ENCODE data around the gene ZNF710.

ZNF710 gene

GRCh38 chr15:90020021-90020735 lies 19.1 kb downstream of the ZNF710 start:
- Histone ChIP-seq H3K9me3 (ENCODE audit: control insufficient read depth, insufficient read depth, low read length) (no peaks in the 10 kb centered on the region), H3K27ac (ENCODE audit: low read depth, low read length) (no peak overlapping the region), H3K4me2 (ENCODE audit: low read length) (no peak overlapping the region), H3K4me1 (ENCODE audit: control insufficient read depth, low read length) (no peaks in the 10 kb centered on the region), H3F3A (ENCODE audit: control insufficient read depth, insufficient read depth) (no peaks in the 10 kb centered on the region), H3K4me3 (ENCODE audit: low read length) (no peak overlapping the region), H4K20me1 (ENCODE audit: control insufficient read depth, insufficient read depth, low read depth, low read length) (peaks cover 14% of the 10 kb centered on the region), H3K79me2 (ENCODE audit: control insufficient read depth, low read length) (peaks cover 83% of the 10 kb centered on the region), H3K36me3 (ENCODE audit: control insufficient read depth, low read length) (no peaks in the 10 kb centered on the region), H3K27me3 (ENCODE audit: control insufficient read depth, low read length) (no peaks in the 10 kb centered on the region), H3K9me2 (replicated peaks; ENCODE audit: control insufficient read depth, low read length) (no peaks in the 10 kb centered on the region)
- TF ChIP-seq CTCF (IDR thresholded peaks at IDR 0.05; ENCODE audit: low read depth, low read length, poor library complexity, severe bottlenecking) (no peak), EZH2phosphoT487 (IDR thresholded peaks at IDR 0.05; ENCODE audit: borderline replicate concordance, low read length) (no peak)

GRCh38 chr15:90020936-90021507 lies 19.9 kb downstream of the ZNF710 start:
- Histone ChIP-seq H4K20me1 (ENCODE audit: control insufficient read depth, insufficient read depth, low read depth, low read length) (peaks cover 14% of the 10 kb centered on the region), H3F3A (ENCODE audit: control insufficient read depth, insufficient read depth) (no peaks in the 10 kb centered on the region), H3K4me2 (ENCODE audit: low read length) (no peak overlapping the region), H3K4me1 (ENCODE audit: control insufficient read depth, low read length) (no peaks in the 10 kb centered on the region), H3K9me3 (ENCODE audit: control insufficient read depth, insufficient read depth, low read length) (no peaks in the 10 kb centered on the region), H3K9me2 (replicated peaks; ENCODE audit: control insufficient read depth, low read length) (no peaks in the 10 kb centered on the region), H3K36me3 (ENCODE audit: control insufficient read depth, low read length) (no peaks in the 10 kb centered on the region), H3K27ac (ENCODE audit: low read depth, low read length) (no peak overlapping the region), H3K4me3 (ENCODE audit: low read length) (no peak overlapping the region), H3K79me2 (ENCODE audit: control insufficient read depth, low read length) (peaks cover 77% of the 10 kb centered on the region), H3K27me3 (ENCODE audit: control insufficient read depth, low read length) (no peaks in the 10 kb centered on the region)
- TF ChIP-seq EZH2phosphoT487 (IDR thresholded peaks at IDR 0.05; ENCODE audit: borderline replicate concordance, low read length) (no peak), CTCF (IDR thresholded peaks at IDR 0.05; ENCODE audit: low read depth, low read length, poor library complexity, severe bottlenecking) (no peak)

GRCh38 chr15:90022345-90022744 lies 21.2 kb downstream of the ZNF710 start:
- Histone ChIP-seq H3F3A (ENCODE audit: control insufficient read depth, insufficient read depth) (no peaks in the 10 kb centered on the region), H3K79me2 (ENCODE audit: control insufficient read depth, low read length) (peaks cover 68% of the 10 kb centered on the region), H3K4me2 (ENCODE audit: low read length) (no peak overlapping the region), H3K9me3 (ENCODE audit: control insufficient read depth, insufficient read depth, low read length) (no peaks in the 10 kb centered on the region), H3K9me2 (replicated peaks; ENCODE audit: control insufficient read depth, low read length) (no peaks in the 10 kb centered on the region), H4K20me1 (ENCODE audit: control insufficient read depth, insufficient read depth, low read depth, low read length) (peaks cover 14% of the 10 kb centered on the region), H3K27ac (ENCODE audit: low read depth, low read length) (no peak overlapping the region), H3K4me3 (ENCODE audit: low read length) (no peak overlapping the region), H3K4me1 (ENCODE audit: control insufficient read depth, low read length) (no peaks in the 10 kb centered on the region), H3K36me3 (ENCODE audit: control insufficient read depth, low read length) (no peaks in the 10 kb centered on the region), H3K27me3 (ENCODE audit: control insufficient read depth, low read length) (no peaks in the 10 kb centered on the region)
- TF ChIP-seq CTCF (IDR thresholded peaks at IDR 0.05; ENCODE audit: low read depth, low read length, poor library complexity, severe bottlenecking) (no peak), EZH2phosphoT487 (IDR thresholded peaks at IDR 0.05; ENCODE audit: borderline replicate concordance, low read length) (no peak)
